ENCODE measurements around the gene PPM1H.

The PPM1H gene

DNA sequence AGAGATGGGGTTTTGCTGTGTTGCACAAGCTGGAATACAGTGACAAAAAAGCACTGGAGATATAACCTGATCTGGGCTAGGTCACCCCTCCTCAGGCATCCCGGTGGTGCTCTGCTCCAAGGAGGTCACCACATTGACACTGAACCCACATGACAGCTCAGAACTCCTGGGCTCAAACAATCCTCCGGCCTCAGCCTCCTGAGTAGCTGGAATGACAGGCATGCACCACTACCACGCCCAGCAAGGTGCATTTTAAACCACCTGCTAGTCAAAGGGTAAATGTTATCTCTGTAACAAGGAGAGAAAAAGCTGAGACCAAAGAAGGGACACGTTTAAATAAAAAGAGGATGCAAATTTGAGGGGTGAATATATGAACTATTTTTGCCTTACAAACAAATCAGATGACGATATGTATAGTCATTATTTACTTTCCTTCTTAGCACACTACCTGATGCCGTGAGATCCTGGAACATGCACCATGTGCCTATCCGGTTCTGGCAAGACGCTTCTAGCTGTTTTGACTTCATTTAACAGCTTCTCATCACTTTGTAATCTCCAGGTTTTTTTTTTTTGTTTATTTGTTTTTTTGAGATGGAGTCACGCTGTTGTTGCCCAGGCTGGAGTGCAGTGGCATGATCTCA is 135.1 kb downstream of the PPM1H start:
- no peak for DNase-seq (ENCODE audit: low read depth)

DNA sequence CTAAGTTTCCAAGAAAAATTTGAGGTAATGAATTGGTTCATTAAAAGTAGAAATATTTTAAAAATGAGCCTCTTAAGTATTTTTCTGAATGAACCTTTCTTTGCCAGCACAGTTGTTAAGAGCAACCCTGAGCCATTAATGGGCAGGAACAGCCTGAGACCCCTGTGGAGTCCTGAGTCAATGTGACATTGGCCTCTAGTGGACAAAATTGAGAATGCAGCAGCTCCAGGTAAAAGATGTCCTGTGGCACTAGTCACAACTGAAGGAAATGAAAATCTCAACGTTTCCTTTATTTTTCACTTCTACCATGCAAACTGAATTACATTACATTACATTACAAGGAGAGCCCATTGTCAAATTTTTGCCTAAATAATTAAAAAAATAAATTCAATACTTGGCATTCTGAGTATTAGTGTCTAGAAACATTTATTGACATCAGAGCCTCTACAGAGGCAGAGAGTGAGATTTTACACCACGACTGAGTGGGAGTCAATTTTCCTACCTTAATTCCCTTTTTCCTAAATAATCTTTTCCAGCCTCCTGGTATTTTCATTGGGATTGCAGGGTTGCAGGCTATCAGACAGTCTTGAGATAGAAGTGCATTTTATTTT is 135.7 kb downstream of the PPM1H start:
- no peak for DNase-seq (ENCODE audit: low read depth)

DNA sequence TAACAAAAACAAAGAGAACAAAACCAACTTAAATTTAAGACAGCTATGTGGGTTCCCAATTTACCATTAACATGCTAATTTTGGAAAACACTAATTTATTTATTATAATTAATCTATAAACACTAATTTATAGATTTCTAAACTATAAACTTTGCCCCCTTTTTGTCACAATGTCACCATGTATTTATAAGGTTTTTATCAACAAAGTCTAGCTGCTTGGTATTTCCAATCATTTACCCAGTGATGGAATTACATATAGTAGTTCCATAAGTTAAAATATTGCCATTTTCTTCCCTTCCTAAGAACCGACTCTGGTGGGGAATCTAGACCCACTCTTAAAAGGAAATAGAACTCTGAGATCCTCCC is 140.7 kb downstream of the PPM1H start:
- DNase-seq (ENCODE audit: low read depth), result no peak

DNA sequence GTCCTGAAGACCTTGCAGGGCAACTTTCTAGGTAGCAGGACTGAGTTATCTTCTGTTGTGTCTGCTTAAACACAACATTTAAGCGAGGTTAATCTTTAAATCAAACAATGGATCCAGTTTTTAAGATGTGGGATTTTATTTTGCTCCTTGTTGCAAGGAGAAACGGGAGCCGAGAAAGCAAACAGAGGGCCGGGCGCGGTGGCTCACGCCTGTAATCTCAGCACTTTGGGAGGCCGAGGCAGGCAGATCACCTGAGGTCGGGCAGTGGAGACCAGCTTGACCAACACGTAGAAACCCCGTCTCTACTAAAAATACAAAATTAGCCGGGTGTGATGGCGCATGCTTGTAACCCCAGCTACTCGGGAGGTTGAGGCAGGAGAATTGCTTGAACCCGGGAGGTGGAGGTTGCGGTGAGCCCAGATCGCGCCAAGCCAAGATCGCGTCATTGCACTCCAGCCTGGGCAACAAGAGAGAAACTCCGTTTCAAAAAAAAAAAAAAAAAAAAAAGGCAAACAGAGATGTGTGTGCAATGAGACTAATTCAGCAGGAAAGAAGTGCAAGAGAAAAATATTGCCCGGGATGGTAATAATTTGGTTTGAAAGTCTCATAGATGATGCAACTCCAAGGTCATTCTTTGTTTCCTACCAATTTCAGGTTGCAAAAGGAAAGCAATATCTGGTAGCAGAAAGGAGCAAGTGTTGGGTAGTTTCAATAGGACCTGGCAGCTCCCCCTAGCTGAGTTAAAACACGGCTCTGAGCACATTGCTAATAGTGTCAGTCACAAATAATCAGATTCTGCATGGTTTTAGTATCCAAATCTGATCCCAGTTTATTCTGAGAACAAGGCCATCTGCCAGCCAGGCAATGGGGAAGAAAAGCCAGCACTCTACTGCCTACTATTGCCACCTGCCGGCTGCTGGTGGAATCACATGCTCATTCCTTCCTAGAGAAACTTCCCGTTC is 141.4 kb downstream of the PPM1H start:
- DNase-seq (ENCODE audit: low read depth), result peak; percentile 56

GRCh38 chr12:62792236-62792870 is 142.6 kb downstream of the PPM1H start:
- DNase-seq (ENCODE audit: low read depth), result no peak

GRCh38 chr12:62789851-62790250 is 145.1 kb downstream of the PPM1H start:
- no peak for DNase-seq (ENCODE audit: low read depth)

- no peak for DNase-seq (ENCODE audit: low read depth)
These were observed 147.3 kb downstream of the PPM1H start for GRCh38 chr12:62787611-62788010.

DNA sequence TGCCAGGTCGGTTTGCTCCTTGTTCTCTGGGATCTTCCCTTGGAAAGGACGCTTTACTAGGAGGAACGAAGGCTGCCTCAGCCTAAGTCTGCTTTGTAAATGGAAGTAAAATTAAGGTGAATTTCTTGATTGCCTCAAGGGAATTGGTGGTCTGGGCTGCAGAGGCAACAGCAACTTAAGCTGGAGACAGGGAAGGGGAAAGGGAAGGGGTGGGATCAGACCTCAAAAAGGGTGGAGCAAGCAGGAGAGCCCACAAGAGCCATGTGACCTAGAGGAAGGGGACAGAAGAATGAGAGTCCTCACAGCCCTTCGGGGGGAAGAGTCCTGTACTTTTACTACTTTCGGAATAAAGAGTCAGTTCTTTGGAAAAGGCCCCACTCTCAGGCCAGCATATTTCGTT is 147.9 kb downstream of the PPM1H start:
- no peak for DNase-seq (ENCODE audit: low read depth)

GRCh38 chr12:62785941-62786559 is 148.9 kb downstream of the PPM1H start:
- DNase-seq (ENCODE audit: low read depth), result peak; percentile 85

DNA sequence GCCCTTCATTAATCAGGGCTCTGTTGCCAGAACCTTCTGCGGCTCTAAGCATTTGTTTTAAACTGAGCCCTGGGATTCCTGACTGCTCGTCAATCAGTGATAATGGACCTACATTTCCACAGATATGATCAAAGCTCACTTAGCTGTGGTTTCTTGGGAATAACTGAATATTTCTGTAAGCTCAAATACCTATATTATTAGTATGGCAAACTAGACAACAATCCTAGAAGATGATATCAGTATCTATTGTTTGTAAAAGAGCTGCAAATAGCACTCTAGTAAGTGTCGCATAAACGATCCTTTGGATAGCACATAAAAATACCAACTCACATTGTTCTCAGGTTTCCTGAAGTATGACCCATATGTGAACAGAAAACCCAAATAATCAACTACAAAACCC is 150.4 kb downstream of the PPM1H start:
- no peak for DNase-seq (ENCODE audit: low read depth)

- no peak for DNase-seq (ENCODE audit: low read depth)
These were observed 151.1 kb downstream of the PPM1H start for GRCh38 chr12:62783881-62784280.

GRCh38 chr12:62781136-62781880 is 153.6 kb downstream of the PPM1H start:
- no peak for DNase-seq (ENCODE audit: low read depth)

DNA sequence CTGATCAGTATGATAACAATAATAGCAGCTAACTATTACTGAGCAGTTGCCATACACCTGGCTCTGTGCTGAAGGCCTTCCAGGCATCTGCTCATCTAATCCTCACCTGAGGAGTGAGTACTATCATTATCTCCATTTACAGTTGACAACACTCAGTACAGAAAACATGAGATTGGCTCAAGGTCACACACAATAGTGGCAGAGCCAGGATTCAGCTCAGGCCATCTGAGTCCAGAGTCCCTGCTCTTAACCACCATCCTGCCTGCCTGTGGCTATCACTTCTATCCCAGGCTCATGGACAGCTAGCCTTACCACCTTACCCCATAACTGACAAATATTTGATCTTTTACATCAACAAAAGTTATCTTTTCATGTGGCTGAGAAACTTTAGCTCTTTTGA is 155.5 kb downstream of the PPM1H start:
- no peak for DNase-seq (ENCODE audit: low read depth)

GRCh38 chr12:62778187-62778586 is 156.8 kb downstream of the PPM1H start:
- DNase-seq (ENCODE audit: low read depth), result no peak

- DNase-seq (ENCODE audit: low read depth), result no peak
These were observed 158.0 kb downstream of the PPM1H start for GRCh38 chr12:62776997-62777396.

DNA sequence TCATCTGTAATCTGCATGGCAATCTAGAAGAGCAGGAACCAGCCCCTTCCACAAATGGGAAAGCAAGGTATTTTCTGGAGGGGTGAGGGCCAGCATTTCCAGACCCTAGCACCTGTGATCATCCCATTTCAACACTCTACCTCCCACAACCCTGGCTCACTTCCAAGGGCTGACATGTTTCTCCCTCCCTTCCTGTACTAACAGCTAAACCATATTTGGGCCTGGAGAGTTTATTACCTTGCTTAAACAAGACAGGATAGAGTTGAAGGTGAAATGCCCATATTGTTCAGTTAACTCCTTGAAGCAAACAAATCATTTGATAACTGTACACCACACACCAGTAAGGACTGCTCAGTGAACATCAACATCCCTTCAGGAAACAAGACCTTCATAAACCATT is 158.4 kb downstream of the PPM1H start:
- no peak for DNase-seq (ENCODE audit: low read depth)

- no peak for DNase-seq (ENCODE audit: low read depth)
These were observed 160.2 kb downstream of the PPM1H start for GRCh38 chr12:62774794-62775193.

- no peak for DNase-seq (ENCODE audit: low read depth)
These were observed 162.5 kb downstream of the PPM1H start for GRCh38 chr12:62772416-62772955.

GRCh38 chr12:62771828-62772227 is 163.1 kb downstream of the PPM1H start:
- DNase-seq (ENCODE audit: low read depth), result no peak

DNA sequence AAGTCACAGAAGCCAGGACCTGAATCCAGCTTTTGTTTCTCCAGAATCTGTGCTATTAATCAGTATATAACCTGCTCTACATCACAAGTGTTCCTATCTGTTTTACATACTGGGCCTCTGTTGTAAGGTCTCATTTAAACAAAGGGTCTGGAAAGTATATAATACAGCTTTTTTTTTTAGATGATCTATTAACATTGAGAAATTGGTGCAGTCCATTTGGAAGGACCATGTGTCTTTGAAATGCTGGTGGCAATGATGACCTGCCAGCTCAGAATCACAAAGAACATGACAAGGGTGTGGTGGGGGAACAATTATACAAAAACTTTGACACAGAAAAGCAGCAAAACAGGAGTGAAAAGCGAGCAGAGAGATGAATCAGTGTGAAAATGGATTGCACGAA is 164.6 kb downstream of the PPM1H start:
- no peak for DNase-seq (ENCODE audit: low read depth)

DNA sequence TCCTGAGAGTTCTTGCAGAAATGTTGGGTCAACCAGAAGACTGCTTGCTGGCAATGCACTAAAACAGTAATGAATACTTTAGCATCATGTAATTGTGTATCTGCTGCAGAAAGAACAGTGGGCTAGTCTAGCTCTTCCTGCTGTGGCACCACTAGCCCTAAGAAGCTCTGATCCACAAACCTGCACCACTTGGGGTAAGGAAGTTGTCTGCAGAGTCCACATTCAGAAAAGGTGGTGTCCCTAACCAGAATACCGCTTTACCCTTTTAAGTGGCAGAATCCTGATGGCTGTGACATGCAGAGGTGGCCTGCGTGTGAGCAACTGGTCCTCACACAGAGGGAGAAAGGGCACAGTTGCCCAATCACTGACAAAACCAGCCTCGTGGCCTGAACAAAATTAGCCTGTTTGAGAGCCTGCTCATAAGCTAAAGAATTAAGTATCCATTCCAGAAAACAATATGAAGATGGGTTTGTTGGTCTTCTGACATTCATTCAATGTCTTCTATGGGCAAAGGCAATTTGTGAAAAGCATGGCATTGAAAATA is 165.8 kb downstream of the PPM1H start:
- DNase-seq (ENCODE audit: low read depth), result no peak

Measured in non-pigmented ciliary epithelial cell (primary cell).